ENCODE results near the gene SPEG. TPM values are rescaled to one million over a fixed set of nuclear protein-coding genes. Genes with fewer than 3 reads are reported as not detected.

SPEG gene
- total and polyA plus RNA-seq, 2 of the 13 experiments (the other 11 are each of a cell fraction or from before 2014, with no cell fraction given): 0.18 to 0.24 TPM

GRCh38 chr2:219459460-219460311, 25.0 kb downstream of the SPEG start (continued):
- TF ChIP-seq SP2 (CRISPR knock-in tag; IDR thresholded peaks at IDR 0.05): no peak
- peak; percentile 78 for TF ChIP-seq SMC3 (IDR thresholded peaks at IDR 0.05; ENCODE audit: low read length)
- no peak for TF ChIP-seq KIAA2018 (CRISPR knock-in tag; IDR thresholded peaks at IDR 0.05; ENCODE audit: borderline replicate concordance)
- TF ChIP-seq GATAD1 (CRISPR knock-in tag; IDR thresholded peaks at IDR 0.05): no peak
- TF ChIP-seq ZNF350 (CRISPR knock-in tag; IDR thresholded peaks at IDR 0.05; ENCODE audit: borderline replicate concordance, low read depth): peak; percentile 12; the same call in 1 of the 2 replicates
- peak; percentile 71 for TF ChIP-seq STAG1 (CRISPR knock-in tag; IDR thresholded peaks at IDR 0.05)
- no peak for TF ChIP-seq FUBP1 (CRISPR knock-in tag; IDR thresholded peaks at IDR 0.05; ENCODE audit: borderline replicate concordance)
- no peak for TF ChIP-seq HMGXB4 (CRISPR knock-in tag; IDR thresholded peaks at IDR 0.05; ENCODE audit: borderline replicate concordance in 1 of 2, low read depth in 1 of 2)
- 0 out of 2 replicates have a peak, but pooled peaks have one; percentile 23 for TF ChIP-seq SRY (CRISPR knock-in tag; IDR thresholded peaks at IDR 0.05)
- peak; percentile 39; the same call in 1 of the 2 replicates for TF ChIP-seq BCL3 (CRISPR knock-in tag; IDR thresholded peaks at IDR 0.05)
- peak; percentile 21; the same call in 1 of the 2 replicates for TF ChIP-seq CBFB (CRISPR knock-in tag; IDR thresholded peaks at IDR 0.05)
- no peak for TF ChIP-seq ZNF180 (CRISPR knock-in tag; IDR thresholded peaks at IDR 0.05; ENCODE audit: borderline replicate concordance, low read depth)
- 0 out of 2 replicates have a peak, but pooled peaks have one; percentile 31 for TF ChIP-seq HMG20B (CRISPR knock-in tag; conservative IDR thresholded peaks at IDR 0.05)
- TF ChIP-seq FOXM1 (CRISPR knock-in tag; IDR thresholded peaks at IDR 0.05): no peak
